GM19397 (cell line): ENCODE results near the gene FBXO3.

Experiments
- ATAC-seq: cut with Tn5 transposase; IDR thresholded peaks from one replicate; pipeline ENCODE4 v1.9.1; 2021; ENCODE audit warnings: mild to moderate bottlenecking, moderate library complexity; ENCODE audit not compliant: unreplicated experiment

Gene FBXO3

GRCh38 chr11:33704240-33705002, 69.9 kb downstream of the FBXO3 start:
- no peak for ATAC-seq

GRCh38 chr11:33703788-33704187, 70.5 kb downstream of the FBXO3 start:
- ATAC-seq = no peak

- ATAC-seq = no peak
These were observed 71.1 kb downstream of the FBXO3 start for GRCh38 chr11:33703234-33703633.

- no peak for ATAC-seq
These were observed 72.8 kb downstream of the FBXO3 start for GRCh38 chr11:33701302-33702230.

GRCh38 chr11:33700502-33701271, 73.6 kb downstream of the FBXO3 start, which contains the start of gene C11orf91:
TSS of gene C11orf91 (minus strand) at chr11:33700826. CDS start at chr11:33700740, 86 bp downstream.
- ATAC-seq = peak; percentile 94

- no peak for ATAC-seq
These were observed 74.2 kb downstream of the FBXO3 start for GRCh38 chr11:33700063-33700501.

- ATAC-seq = no peak
These were observed 74.7 kb downstream of the FBXO3 start for GRCh38 chr11:33699515-33700062.

- ATAC-seq = no peak
These were observed 75.4 kb downstream of the FBXO3 start for GRCh38 chr11:33698921-33699320.

GRCh38 chr11:33697997-33698396, 76.3 kb downstream of the FBXO3 start:
- ATAC-seq = no peak

GRCh38 chr11:33696931-33697638, 77.2 kb downstream of the FBXO3 start:
- ATAC-seq = no peak

- ATAC-seq = no peak
These were observed 77.9 kb downstream of the FBXO3 start for GRCh38 chr11:33696411-33696810.

- ATAC-seq = no peak
These were observed 79.2 kb downstream of the FBXO3 start for GRCh38 chr11:33695051-33695566.

- ATAC-seq = no peak
These were observed 79.8 kb downstream of the FBXO3 start for GRCh38 chr11:33694346-33695050.

GRCh38 chr11:33692541-33692940, 81.8 kb downstream of the FBXO3 start:
- no peak for ATAC-seq

- no peak for ATAC-seq
These were observed 82.3 kb downstream of the FBXO3 start for GRCh38 chr11:33692013-33692504.

GRCh38 chr11:33691066-33691864, 83.1 kb downstream of the FBXO3 start:
- no peak for ATAC-seq
